Subcutaneous adipose tissue (tissue), 4 donors: Measurements from ENCODE around the gene EIF4EBP3. TPM values are rescaled to one million over a fixed set of nuclear protein-coding genes. Genes with fewer than 3 reads are reported as not detected.

Experiments
- CTCF ChIP-seq: fragments of 450-650 bp; IDR thresholded peaks from one replicate; pipeline ENCODE4 v1.5.1; 2016; ENCODE audit warnings: low read depth, mild to moderate bottlenecking, control low read depth, antibody characterized with exemption, moderate library complexity
- total RNA-seq, 4 donors: library from RNA; depleted of rRNA; stranded (reverse); fragments of >200 nt; gene quantifications; one replicate each; pipeline ENCODE4 v1.1.0, GENCODE V29; 2016

Gene EIF4EBP3
- total RNA-seq, 4 donors from 2014 or later: 24.9 to 36.2 (median 27.9) TPM

GRCh38 chr5:140540227-140540626 is 7.2 kb upstream of the EIF4EBP3 start:
- no peak for TF ChIP-seq CTCF

GRCh38 chr5:140542972-140543371 is 4.5 kb upstream of the EIF4EBP3 start:
- no peak for TF ChIP-seq CTCF

DNA sequence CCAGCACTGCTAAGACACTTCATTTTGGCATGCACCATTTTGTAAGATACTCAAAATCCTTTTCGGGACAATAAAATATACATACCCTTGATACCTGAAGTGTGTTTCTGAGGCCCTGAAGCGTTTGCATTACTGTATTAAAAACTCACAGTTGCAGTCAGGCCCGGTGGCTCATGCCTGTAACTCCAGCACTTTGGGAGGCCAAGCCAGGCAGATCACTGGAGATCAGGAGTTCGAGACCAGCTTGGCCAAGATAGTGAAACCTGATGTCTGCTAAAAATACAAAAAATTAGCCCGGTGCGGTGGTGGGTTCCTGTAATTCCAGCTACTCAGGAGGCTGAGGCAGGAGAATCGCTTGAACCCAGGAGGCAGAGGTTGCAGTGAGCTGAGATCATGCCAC is 2.5 kb upstream of the EIF4EBP3 start:
- no peak for TF ChIP-seq CTCF

- TF ChIP-seq CTCF: no peak
Observed at GRCh38 chr5:140545606-140546005, 1.9 kb upstream of the EIF4EBP3 start.

DNA sequence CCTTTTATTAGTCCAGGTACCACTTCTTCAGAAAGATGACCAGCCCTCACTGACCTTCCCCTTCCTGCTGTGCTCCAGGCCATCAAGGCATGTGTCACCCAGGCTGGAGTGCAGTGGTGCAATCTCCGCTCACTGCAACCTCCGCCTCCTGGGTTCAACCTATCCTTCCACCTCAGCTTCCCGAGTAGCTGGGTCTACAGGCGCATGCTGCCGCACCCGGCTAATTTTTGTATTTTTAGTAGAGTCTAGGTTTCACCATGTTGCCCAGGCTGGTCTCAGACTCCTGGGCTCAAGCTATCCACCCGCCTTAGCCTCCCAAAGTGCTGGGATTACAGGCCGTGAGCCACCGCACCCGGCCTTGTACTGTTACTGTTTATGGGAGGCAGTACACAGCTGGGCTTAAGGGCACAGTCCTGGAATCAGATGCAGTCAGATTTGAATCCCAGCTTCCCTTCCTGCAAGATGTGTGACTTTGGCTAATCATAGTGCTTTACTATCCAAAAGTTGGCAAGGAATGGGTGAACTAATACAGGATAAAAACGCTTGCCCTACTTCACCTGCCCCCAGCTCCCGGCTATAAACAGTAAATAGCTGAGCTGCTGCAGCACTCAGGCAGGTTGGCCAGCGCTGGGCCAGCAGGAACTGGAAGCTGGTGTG is 483 bp upstream of the EIF4EBP3 start:
- no peak for TF ChIP-seq CTCF

GRCh38 chr5:140548300-140548688 is 832 bp downstream of the EIF4EBP3 start:
- no peak for TF ChIP-seq CTCF

DNA sequence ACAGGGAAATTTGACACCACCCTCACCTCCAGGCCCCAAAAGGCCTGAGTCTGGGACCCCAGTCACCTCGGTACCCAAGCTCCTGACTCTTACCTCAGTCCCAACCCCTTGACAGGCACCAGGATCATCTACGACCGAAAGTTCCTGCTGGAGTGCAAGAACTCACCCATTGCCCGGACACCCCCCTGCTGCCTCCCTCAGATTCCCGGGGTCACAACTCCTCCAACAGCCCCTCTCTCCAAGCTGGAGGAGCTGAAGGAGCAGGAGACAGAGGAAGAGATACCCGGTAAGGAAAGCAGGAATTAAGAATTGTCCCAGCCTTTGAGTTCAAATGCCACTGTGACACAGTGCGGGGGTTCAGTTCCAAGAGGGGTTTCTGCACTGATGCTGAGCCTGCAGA is 1.3 kb downstream of the EIF4EBP3 start:
- TF ChIP-seq CTCF: no peak
